NCI-H1105 (cell line): Measurements from ENCODE around the gene AP3B1.
"Not testable (repeated sequence)": the region's sequence is repeated elsewhere in the genome, so short reads cannot be mapped to it uniquely, and the experiment has no call there.

Experiments
- DNase-seq: peaks from one replicate; lab custom pipeline; 2025; lab: John Stamatoyannopoulos, UW

AP3B1 gene

GRCh38 chr5:78245136-78245535, 49.4 kb downstream of the AP3B1 start:
- DNase-seq, result no peak

GRCh38 chr5:78243639-78244038, 50.9 kb downstream of the AP3B1 start:
- no peak for DNase-seq

GRCh38 chr5:78243091-78243490, 51.4 kb downstream of the AP3B1 start:
- DNase-seq, result no peak

GRCh38 chr5:78242001-78242400, 52.5 kb downstream of the AP3B1 start:
- no peak for DNase-seq

GRCh38 chr5:78237911-78238310, 56.6 kb downstream of the AP3B1 start:
- DNase-seq, result no peak

- DNase-seq, result no peak
Observed at GRCh38 chr5:78236046-78236445, 58.5 kb downstream of the AP3B1 start.

GRCh38 chr5:78235289-78235688, 59.2 kb downstream of the AP3B1 start:
- no peak for DNase-seq

GRCh38 chr5:78234804-78235203, 59.7 kb downstream of the AP3B1 start:
- no peak for DNase-seq

- no peak for DNase-seq
Observed at GRCh38 chr5:78232163-78232562, 62.3 kb downstream of the AP3B1 start.

GRCh38 chr5:78224358-78224757, 70.1 kb downstream of the AP3B1 start:
- DNase-seq, result no peak

- no peak for DNase-seq
Observed at GRCh38 chr5:78221964-78222451, 72.5 kb downstream of the AP3B1 start.

- no peak for DNase-seq
Observed at GRCh38 chr5:78221467-78221866, 73.0 kb downstream of the AP3B1 start.

- DNase-seq, result no peak
Observed at GRCh38 chr5:78215972-78216371, 78.5 kb downstream of the AP3B1 start.

- DNase-seq, result no peak
Observed at GRCh38 chr5:78215565-78215964, 78.9 kb downstream of the AP3B1 start.

- no peak for DNase-seq
Observed at GRCh38 chr5:78213799-78214198, 80.7 kb downstream of the AP3B1 start.

GRCh38 chr5:78211052-78211451, 83.4 kb downstream of the AP3B1 start:
- no peak for DNase-seq

GRCh38 chr5:78204241-78204640, 90.3 kb downstream of the AP3B1 start:
- DNase-seq, result no peak

GRCh38 chr5:78203815-78204214, 90.7 kb downstream of the AP3B1 start:
- no peak for DNase-seq

GRCh38 chr5:78190402-78190801, 104.1 kb downstream of the AP3B1 start:
- no peak for DNase-seq

- not testable (repeated sequence) for DNase-seq
Observed at GRCh38 chr5:78188681-78189080, 105.8 kb downstream of the AP3B1 start.

- DNase-seq, result no peak
Observed at GRCh38 chr5:78187172-78187571, 107.3 kb downstream of the AP3B1 start.

- no peak for DNase-seq
Observed at GRCh38 chr5:78182838-78183237, 111.7 kb downstream of the AP3B1 start.

- DNase-seq, result no peak
Observed at GRCh38 chr5:78178356-78178755, 116.1 kb downstream of the AP3B1 start.

GRCh38 chr5:78170335-78170734, 124.2 kb downstream of the AP3B1 start:
- not testable (repeated sequence) for DNase-seq
